ENCODE data around the gene F5.

F5 gene

DNA sequence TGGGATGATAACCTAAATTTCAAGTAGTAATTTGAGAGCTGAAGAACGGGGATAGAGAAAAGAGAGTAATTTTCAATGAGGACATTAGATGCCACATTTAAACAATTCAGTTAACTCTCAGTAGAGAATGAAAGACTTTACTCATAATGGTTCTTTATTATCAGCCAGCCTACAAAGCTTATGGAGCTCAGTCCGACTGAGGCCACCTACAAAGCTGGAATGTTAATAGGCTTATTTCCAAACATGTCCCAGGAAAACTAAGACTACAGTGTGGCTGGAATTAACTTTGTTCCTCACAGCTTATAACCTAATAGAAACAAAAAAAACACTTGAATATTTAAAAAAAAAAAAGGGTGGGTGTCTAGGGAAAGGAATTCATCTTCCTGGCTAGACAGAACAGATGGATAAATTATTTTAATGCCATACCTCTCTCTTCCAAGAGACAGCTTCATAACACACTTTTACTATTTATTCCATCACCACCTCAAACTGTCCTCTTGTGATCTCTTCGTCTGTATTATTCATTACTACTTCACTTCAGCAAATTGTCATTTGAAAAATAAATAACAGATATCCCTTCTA lies 110.4 kb downstream of the F5 start:
- no peak for DNase-seq

DNA sequence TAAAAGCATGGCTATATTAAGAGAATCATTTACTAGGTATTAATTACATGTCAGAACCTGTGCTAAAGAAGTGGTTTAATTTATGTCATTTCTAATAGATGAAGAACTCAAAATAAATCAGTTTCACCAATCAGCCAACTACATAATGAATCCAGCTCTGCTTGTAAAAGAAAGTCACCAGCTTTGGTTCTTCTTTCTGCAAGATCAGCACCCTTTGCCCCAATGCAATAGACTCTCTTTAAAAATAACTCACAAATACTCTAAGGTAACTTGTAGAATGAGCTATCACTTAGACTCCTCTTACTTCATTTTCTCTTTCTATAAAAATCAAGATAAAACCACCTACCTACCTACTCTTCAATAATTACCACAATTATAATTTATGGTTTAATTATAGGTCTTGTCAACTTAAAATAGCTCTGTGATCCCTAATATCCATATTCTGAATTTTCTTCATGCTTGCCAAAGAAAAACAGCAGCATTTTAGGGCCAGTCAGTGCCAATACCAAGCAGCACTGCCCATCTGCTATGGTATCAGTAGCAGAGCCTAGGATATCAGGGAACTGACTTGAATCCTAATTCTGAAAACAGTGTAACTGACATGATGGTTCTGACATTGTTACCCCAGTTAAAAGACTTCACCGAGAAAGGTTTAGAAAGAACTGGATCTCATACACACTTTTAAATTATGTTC lies 111.8 kb downstream of the F5 start:
- DNase-seq: no peak

- DNase-seq: no peak
Measured at GRCh38 chr1:169473347-169473746, 112.9 kb downstream of the F5 start.

DNA sequence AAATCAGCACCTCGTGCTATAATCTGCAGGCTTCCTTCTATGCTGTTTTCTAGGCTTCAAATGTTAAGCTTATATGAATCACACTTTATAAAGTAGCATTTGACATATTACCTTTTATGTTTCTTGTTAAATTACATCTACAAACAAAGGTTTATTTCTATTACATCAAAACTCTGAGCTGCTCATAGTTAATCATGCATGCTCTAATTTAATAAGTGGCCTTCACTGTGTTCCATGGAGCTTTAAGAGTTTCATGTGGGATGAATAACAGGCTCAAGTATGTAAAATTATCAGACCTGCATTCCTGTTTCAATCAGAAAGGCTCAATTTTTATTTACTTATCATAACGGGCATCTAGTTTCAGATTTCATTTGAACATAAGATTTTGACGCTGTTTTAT lies 113.5 kb downstream of the F5 start:
- no peak for DNase-seq

- DNase-seq: no peak
Measured at GRCh38 chr1:169468982-169469381, 117.3 kb downstream of the F5 start.

GRCh38 chr1:169466259-169467230 lies 119.7 kb downstream of the F5 start:
- peak; percentile 41 for DNase-seq

DNA sequence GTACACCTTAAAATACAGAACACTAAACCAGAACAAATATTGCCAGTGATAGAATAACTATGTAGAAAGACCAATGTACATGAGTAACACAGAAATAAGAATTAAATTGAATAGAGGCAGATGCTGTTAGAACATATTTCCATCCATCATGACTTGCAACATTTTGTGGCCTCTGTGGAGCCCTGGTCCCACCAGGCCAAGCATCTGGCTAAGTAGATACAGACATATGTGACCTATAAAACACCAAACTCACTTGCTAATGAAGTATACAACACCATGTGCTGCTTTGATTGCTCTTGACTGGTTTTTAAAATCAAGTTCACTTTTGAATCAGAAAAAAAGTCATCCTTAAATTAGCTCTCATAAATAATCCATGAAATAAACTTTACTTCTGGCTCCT lies 121.0 kb downstream of the F5 start:
- no peak for DNase-seq
